Measurements from ENCODE around the gene TANC2. TPM values are rescaled to one million over a fixed set of nuclear protein-coding genes. Genes with fewer than 3 reads are reported as not detected.

TANC2 gene
- total RNA-seq (23.0 and 30.8 TPM in 2 replicates), polyA plus RNA-seq (7.4 and 7.9 TPM in 2 replicates), polyA minus RNA-seq (99.8 and 144 TPM in 2 replicates), Bru-seq, nascent RNA (percentile 73 among the genes with signal in this experiment), BruChase-seq, experiment 1, labeled RNA remaining after a 6-hour chase (percentile 52 among the genes with signal in this experiment), BruChase-seq, experiment 2, labeled RNA remaining after a 2-hour chase (percentile 55 among the genes with signal in this experiment)
- 3.4 and 4.7 TPM in 2 replicates for polyA plus RNA-seq (2011; cell fraction: cytosol; rRNA removed)
- 23.3 and 25.7 TPM in 2 replicates for polyA plus RNA-seq (2011; cell fraction: nucleus; rRNA removed)
- 8.7 and 9.0 TPM in 2 replicates for polyA plus RNA-seq (2012)
- polyA minus RNA-seq (2011; cell fraction: cytosol; rRNA and poly(A)+ RNA removed), result 80.1 TPM
- 134 and 208 TPM in 2 replicates for polyA minus RNA-seq (2011; cell fraction: nucleus; rRNA and poly(A)+ RNA removed)
- long read RNA-seq, partial matches to known transcripts, result 1 of 5 reads
- long read RNA-seq, other reads (novel, unspliced or antisense), result 4 of 5 reads

- H3K9me3 ChIP-seq (replicated peaks; ENCODE audit: control insufficient read depth, insufficient read depth, low read length), result no peaks in the 10 kb centered on the region
- CTCF ChIA-PET, result interaction anchor here (1.1 to 4.5 kb wide), 4 partner anchors 30 to 413 kb away, joined by 3 to 25 read pairs (median 3); no protein-coding TSS in a partner anchor
Observed at GRCh38 chr17:62965686-62966425, at the start of gene TANC2. TSS of gene TANC2 (plus strand) at chr17:62966235. CDS start at chr17:63009560, 43,325 bp downstream.

More at GRCh38 chr17:62965686-62966425, at the start of gene TANC2:
- dilution Hi-C loops (cut with MboI; ENCODE audit: extremely low pct_ligation_motif_present, low sequenced_read_pairs) (no loop called here), intact Hi-C loops (cut with micrococcal nuclease) (loop anchor here (2.0 kb wide), 1 partner anchor 73 kb away; no protein-coding TSS in a partner anchor)
- H3K27me3 ChIP-seq (ENCODE audit: control insufficient read depth in 2 of 2, insufficient read depth in 2 of 2, low read length in 2 of 2), result peaks cover 0 to 6% of the 10 kb centered on the region in 2 experiments
- H3K9me1 ChIP-seq (replicated peaks; ENCODE audit: control insufficient read depth, extremely low read depth, insufficient read depth, low read length), result no peaks in the 10 kb centered on the region
- POLR2A ChIA-PET, result no interaction called here
- H3K36me3 ChIP-seq (ENCODE audit: control insufficient read depth in 2 of 2, extremely low read depth in 1 of 2, insufficient read depth in 2 of 2, low read length in 2 of 2), result no peaks in the 10 kb centered on the region
- H3K9ac ChIP-seq (replicated peaks; ENCODE audit: extremely low read depth, insufficient read depth, low read length), result peak within 1 kb of the TSS; percentile 46
- H3K27ac ChIP-seq (ENCODE audit: insufficient read depth, low read depth, low read length), result peak within 1 kb of the TSS; percentile 35
- FAIRE-seq (peak; percentile 90), DNase-seq (ENCODE audit: low read depth, low spot score) (peak; percentile 81)
- peaks cover 19% of the 10 kb centered on the region for H3K4me1 ChIP-seq (ENCODE audit: control insufficient read depth, extremely low read depth, insufficient read depth, low read length)
- no TSS peak for BruUV-seq (replicated peaks)
- H3K4me2 ChIP-seq (ENCODE audit: insufficient read depth, low read length), result peak within 1 kb of the TSS; percentile 76
- peak within 1 kb of the TSS; percentile 63 to 85 (median 77) for H3K4me3 ChIP-seq (replicated peaks in 1 of 3; ENCODE audit: insufficient read depth in 1 of 3, low read depth in 1 of 3, low read length in 3 of 3)
- H3K79me2 ChIP-seq (ENCODE audit: control insufficient read depth, insufficient read depth, low read length), result no peaks in the 10 kb centered on the region
- peak within 1 kb of the TSS; percentile 87 for H2AFZ ChIP-seq (ENCODE audit: low read depth, low read length)
- H4K20me1 ChIP-seq (replicated peaks; ENCODE audit: control insufficient read depth, extremely low read depth, insufficient read depth, low read length), result no peaks in the 10 kb centered on the region
- no peak for TF ChIP-seq CTCF (IDR thresholded peaks at IDR 0.05; ENCODE audit: extremely low read depth in 1 of 2, insufficient read depth in 1 of 2, low read depth in 1 of 2, low read length in 2 of 2)
- peak; percentile 9 for TF ChIP-seq EZH2 (IDR thresholded peaks at IDR 0.05; ENCODE audit: borderline replicate concordance, low read depth, low read length, severe bottlenecking)
- peak; percentile 51 for TF ChIP-seq POLR2A (IDR thresholded peaks at IDR 0.05; ENCODE audit: low read depth, low read length)
- no peak for TF ChIP-seq FOS (IDR thresholded peaks at IDR 0.05; ENCODE audit: borderline replicate concordance, insufficient read depth, low read length)
- peak; percentile 84 for TF ChIP-seq MAX (IDR thresholded peaks at IDR 0.05; ENCODE audit: insufficient read depth, insufficient read length)
- TF ChIP-seq POLR2AphosphoS5 (IDR thresholded peaks at IDR 0.05; ENCODE audit: insufficient read depth, low read depth, low read length), result peak; percentile 32
- TF ChIP-seq JUN (IDR thresholded peaks at IDR 0.05; ENCODE audit: borderline replicate concordance, insufficient read depth, insufficient read length, low read depth), result no peak
